ENCODE measurements around the gene COL25A1.
"Not testable (repeated sequence)": the region's sequence is repeated elsewhere in the genome, so short reads cannot be mapped to it uniquely, and the experiment has no call there.

The COL25A1 gene

GRCh38 chr4:108950158-108950915, 352.1 kb downstream of the COL25A1 start:
- DNase-seq (ENCODE audit: low spot score): no peak

- no peak for DNase-seq (ENCODE audit: low spot score)
These were observed 354.9 kb downstream of the COL25A1 start for GRCh38 chr4:108947526-108947925.

- no peak for DNase-seq (ENCODE audit: low spot score)
These were observed 356.2 kb downstream of the COL25A1 start for GRCh38 chr4:108946237-108946636.

- DNase-seq (ENCODE audit: low spot score): no peak
These were observed 358.4 kb downstream of the COL25A1 start for GRCh38 chr4:108943976-108944591.

GRCh38 chr4:108943371-108943770, 359.1 kb downstream of the COL25A1 start:
- DNase-seq (ENCODE audit: low spot score): no peak

GRCh38 chr4:108941904-108942430, 360.5 kb downstream of the COL25A1 start:
- no peak for DNase-seq (ENCODE audit: low spot score)

- DNase-seq (ENCODE audit: low spot score): no peak
These were observed 361.8 kb downstream of the COL25A1 start for GRCh38 chr4:108940634-108941033.

GRCh38 chr4:108940149-108940548, 362.3 kb downstream of the COL25A1 start:
- DNase-seq (ENCODE audit: low spot score): no peak

GRCh38 chr4:108937066-108937465, 365.4 kb downstream of the COL25A1 start:
- DNase-seq (ENCODE audit: low spot score): no peak

- DNase-seq (ENCODE audit: low spot score): not testable (repeated sequence)
These were observed 368.5 kb downstream of the COL25A1 start for GRCh38 chr4:108933925-108934324.

GRCh38 chr4:108933046-108933445, 369.4 kb downstream of the COL25A1 start:
- DNase-seq (ENCODE audit: low spot score): no peak

GRCh38 chr4:108931926-108932325, 370.5 kb downstream of the COL25A1 start:
- no peak for DNase-seq (ENCODE audit: low spot score)

- DNase-seq (ENCODE audit: low spot score): no peak
These were observed 372.3 kb downstream of the COL25A1 start for GRCh38 chr4:108930186-108930585.

GRCh38 chr4:108926781-108927180, 375.7 kb downstream of the COL25A1 start:
- DNase-seq (ENCODE audit: low spot score): no peak

- no peak for DNase-seq (ENCODE audit: low spot score)
These were observed 376.4 kb downstream of the COL25A1 start for GRCh38 chr4:108926061-108926460.

GRCh38 chr4:108922191-108922590, 380.3 kb downstream of the COL25A1 start:
- DNase-seq (ENCODE audit: low spot score): no peak

GRCh38 chr4:108920395-108921087, 381.9 kb downstream of the COL25A1 start:
- no peak for DNase-seq (ENCODE audit: low spot score)

- DNase-seq (ENCODE audit: low spot score): no peak
These were observed 383.1 kb downstream of the COL25A1 start for GRCh38 chr4:108919226-108919893.

- no peak for DNase-seq (ENCODE audit: low spot score)
These were observed 385.2 kb downstream of the COL25A1 start for GRCh38 chr4:108917255-108917654.

- DNase-seq (ENCODE audit: low spot score): no peak
These were observed 385.8 kb downstream of the COL25A1 start for GRCh38 chr4:108916638-108917037.

GRCh38 chr4:108906866-108907367, 395.5 kb downstream of the COL25A1 start:
- DNase-seq (ENCODE audit: low spot score): no peak

GRCh38 chr4:108906006-108906405, 396.5 kb downstream of the COL25A1 start:
- no peak for DNase-seq (ENCODE audit: low spot score)
